SK-N-SH treated with all-trans-retinoic acid at 6 μM for 48 hours (cell line): Measurements from ENCODE around the gene LAMA3.

ENCODE experiments used
- ATAC-seq: fragments of 200-7000 bp; cut with Tn5 transposase; 3 replicates; pipeline ENCODE4 v1.9.1; 2020; ENCODE audit warnings: mild to moderate bottlenecking, moderate library complexity
- ARNTL ChIP-seq: fragments of 450-650 bp; formaldehyde crosslinking; IDR thresholded peaks from 2 replicates; pipeline ENCODE4 v1.5.0; 2020; ENCODE audit warnings: low read depth, mild to moderate bottlenecking, moderate library complexity, borderline replicate concordance
- BACH2 ChIP-seq: fragments of 250-450 bp; sonication (Bioruptor Pico); IDR thresholded peaks from 2 replicates; pipeline ENCODE4 v1.9.0; 2021; ENCODE audit warnings: mild to moderate bottlenecking, borderline replicate concordance
- CSDC2 ChIP-seq: fragments of 250-450 bp; sonication (Bioruptor Pico); IDR thresholded peaks from 2 replicates; pipeline ENCODE4 v1.5.0; 2020; ENCODE audit warnings: mild to moderate bottlenecking, moderate library complexity
- GLIS3 ChIP-seq: fragments of 250-450 bp; sonication (Bioruptor Pico); IDR thresholded peaks from 2 replicates; pipeline ENCODE4 v1.5.0; 2020; ENCODE audit warnings: mild to moderate bottlenecking, moderate library complexity
- ISL1 ChIP-seq: fragments of 250-450 bp; sonication (Bioruptor Pico); IDR thresholded peaks from 2 replicates; pipeline ENCODE4 v2.1.2; 2022; ENCODE audit warnings: mild to moderate bottlenecking, moderate library complexity
- OSR1 ChIP-seq: fragments of 250-450 bp; sonication (Bioruptor Pico); IDR thresholded peaks from 2 replicates; pipeline ENCODE4 v1.8.0; 2022; ENCODE audit warnings: moderate library complexity, mild to moderate bottlenecking, inconsistent platforms
- RARB ChIP-seq: fragments of 250-450 bp; sonication (Bioruptor Pico); IDR thresholded peaks from 2 replicates; pipeline ENCODE4 v1.8.0; 2021; ENCODE audit warnings: mild to moderate bottlenecking, moderate library complexity
- SNAI2 ChIP-seq: fragments of 250-450 bp; sonication (Bioruptor Pico); IDR thresholded peaks from 2 replicates; pipeline ENCODE4 v1.5.0; 2020; ENCODE audit warnings: mild to moderate bottlenecking, moderate library complexity
- TCF4 ChIP-seq: fragments of 250-450 bp; sonication (Bioruptor Pico); IDR thresholded peaks from 2 replicates; pipeline ENCODE4 v1.8.0; 2021; ENCODE audit warnings: mild to moderate bottlenecking, moderate library complexity, borderline replicate concordance
- TOX ChIP-seq: fragments of 250-450 bp; sonication (Bioruptor Pico); IDR thresholded peaks from 2 replicates; pipeline ENCODE4 v1.8.0; 2021; ENCODE audit warnings: mild to moderate bottlenecking, moderate library complexity, borderline replicate concordance
- ZC3H10 ChIP-seq: fragments of 250-450 bp; sonication (Bioruptor Pico); IDR thresholded peaks from 2 replicates; pipeline ENCODE4 v1.5.1; 2021; ENCODE audit warnings: mild to moderate bottlenecking, moderate library complexity
- ZFP3 ChIP-seq: fragments of 250-450 bp; sonication (Bioruptor Pico); IDR thresholded peaks from 2 replicates; pipeline ENCODE4 v1.5.0; 2020; ENCODE audit warnings: mild to moderate bottlenecking, moderate library complexity
- ZFP30 ChIP-seq: fragments of 450-650 bp; formaldehyde crosslinking; IDR thresholded peaks from 2 replicates; pipeline ENCODE4 v1.5.0; 2022; ENCODE audit warnings: mild to moderate bottlenecking, moderate library complexity
- ZNF565 ChIP-seq: fragments of 450-650 bp; formaldehyde crosslinking; conservative IDR thresholded peaks from 2 replicates; pipeline ENCODE4 v1.5.0; 2020; ENCODE audit warnings: low read depth, mild to moderate bottlenecking, moderate library complexity
- ZNF8 ChIP-seq: fragments of 450-650 bp; formaldehyde crosslinking; IDR thresholded peaks from 2 replicates; pipeline ENCODE4 v1.5.0; 2020; ENCODE audit warnings: mild to moderate bottlenecking, moderate library complexity
- TF ChIP-seq, protein P1 (sequence below): fragments of 250-450 bp; sonication (Bioruptor Pico); IDR thresholded peaks from 2 replicates; pipeline ENCODE4 v1.8.0; 2021; ENCODE audit warnings: low read depth, mild to moderate bottlenecking, moderate library complexity, borderline replicate concordance
- TF ChIP-seq, protein P2 (sequence below): fragments of 250-450 bp; sonication (Bioruptor Pico); IDR thresholded peaks from 2 replicates; pipeline ENCODE4 v1.5.1; 2020; ENCODE audit warnings: low read depth, mild to moderate bottlenecking, moderate library complexity
- TF ChIP-seq, protein P3 (sequence below): fragments of 250-450 bp; sonication (Bioruptor Pico); IDR thresholded peaks from 2 replicates; pipeline ENCODE4 v1.5.1; 2021; ENCODE audit warnings: mild to moderate bottlenecking, moderate library complexity
- TF ChIP-seq, protein P4 (sequence below): fragments of 250-450 bp; sonication (Bioruptor Pico); IDR thresholded peaks from 2 replicates; pipeline ENCODE4 v1.8.0; 2020; ENCODE audit warnings: mild to moderate bottlenecking, moderate library complexity, borderline replicate concordance
- TF ChIP-seq, protein P5 (sequence below): fragments of 250-450 bp; sonication (Bioruptor Pico); IDR thresholded peaks from 2 replicates; pipeline ENCODE4 v1.5.0; 2020; ENCODE audit warnings: mild to moderate bottlenecking, moderate library complexity

Gene LAMA3

DNA sequence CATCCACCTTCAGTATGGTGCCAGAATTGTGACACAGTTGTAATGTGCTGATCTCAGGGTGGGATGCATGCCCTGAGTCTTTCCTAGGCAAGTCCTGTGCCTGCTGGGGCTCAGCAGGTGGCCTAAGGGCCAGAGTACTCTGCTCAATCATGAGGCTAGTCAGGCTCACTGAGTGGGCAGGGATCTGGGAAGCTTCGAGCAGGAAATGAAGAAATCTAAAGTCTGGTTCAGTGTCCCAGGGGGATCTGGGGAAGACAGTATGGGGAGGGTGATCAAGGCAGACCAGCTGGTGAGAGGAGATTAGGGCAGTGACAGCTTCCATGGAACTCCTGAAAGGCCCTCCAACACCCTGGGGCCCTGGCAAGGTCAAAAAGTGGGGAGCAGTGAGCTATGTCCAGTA lies 17.7 kb upstream of the LAMA3 start:
- TF ChIP-seq ARNTL (CRISPR knock-in tag) (no peak), ZFP30 (CRISPR knock-in tag) (no peak), RARB (CRISPR knock-in tag) (no peak), TOX (CRISPR knock-in tag) (no peak), ZNF565 (CRISPR knock-in tag) (no peak), ZNF8 (CRISPR knock-in tag) (no peak), CSDC2 (CRISPR knock-in tag) (no peak), GLIS3 (no peak), BACH2 (no peak), ISL1 (no peak)
- TF ChIP-seq, protein P1, sequence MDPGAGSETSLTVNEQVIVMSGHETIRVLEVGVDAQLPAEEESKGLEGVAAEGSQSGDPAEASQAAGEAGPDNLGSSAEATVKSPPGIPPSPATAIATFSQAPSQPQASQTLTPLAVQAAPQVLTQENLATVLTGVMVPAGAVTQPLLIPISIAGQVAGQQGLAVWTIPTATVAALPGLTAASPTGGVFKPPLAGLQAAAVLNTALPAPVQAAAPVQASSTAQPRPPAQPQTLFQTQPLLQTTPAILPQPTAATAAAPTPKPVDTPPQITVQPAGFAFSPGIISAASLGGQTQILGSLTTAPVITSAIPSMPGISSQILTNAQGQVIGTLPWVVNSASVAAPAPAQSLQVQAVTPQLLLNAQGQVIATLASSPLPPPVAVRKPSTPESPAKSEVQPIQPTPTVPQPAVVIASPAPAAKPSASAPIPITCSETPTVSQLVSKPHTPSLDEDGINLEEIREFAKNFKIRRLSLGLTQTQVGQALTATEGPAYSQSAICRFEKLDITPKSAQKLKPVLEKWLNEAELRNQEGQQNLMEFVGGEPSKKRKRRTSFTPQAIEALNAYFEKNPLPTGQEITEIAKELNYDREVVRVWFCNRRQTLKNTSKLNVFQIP (CRISPR knock-in tag): no peak
- TF ChIP-seq, protein P2, sequence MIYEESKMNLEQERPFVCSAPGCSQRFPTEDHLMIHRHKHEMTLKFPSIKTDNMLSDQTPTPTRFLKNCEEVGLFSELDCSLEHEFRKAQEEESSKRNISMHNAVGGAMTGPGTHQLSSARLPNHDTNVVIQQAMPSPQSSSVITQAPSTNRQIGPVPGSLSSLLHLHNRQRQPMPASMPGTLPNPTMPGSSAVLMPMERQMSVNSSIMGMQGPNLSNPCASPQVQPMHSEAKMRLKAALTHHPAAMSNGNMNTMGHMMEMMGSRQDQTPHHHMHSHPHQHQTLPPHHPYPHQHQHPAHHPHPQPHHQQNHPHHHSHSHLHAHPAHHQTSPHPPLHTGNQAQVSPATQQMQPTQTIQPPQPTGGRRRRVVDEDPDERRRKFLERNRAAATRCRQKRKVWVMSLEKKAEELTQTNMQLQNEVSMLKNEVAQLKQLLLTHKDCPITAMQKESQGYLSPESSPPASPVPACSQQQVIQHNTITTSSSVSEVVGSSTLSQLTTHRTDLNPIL: no peak
- ATAC-seq: no peak

DNA sequence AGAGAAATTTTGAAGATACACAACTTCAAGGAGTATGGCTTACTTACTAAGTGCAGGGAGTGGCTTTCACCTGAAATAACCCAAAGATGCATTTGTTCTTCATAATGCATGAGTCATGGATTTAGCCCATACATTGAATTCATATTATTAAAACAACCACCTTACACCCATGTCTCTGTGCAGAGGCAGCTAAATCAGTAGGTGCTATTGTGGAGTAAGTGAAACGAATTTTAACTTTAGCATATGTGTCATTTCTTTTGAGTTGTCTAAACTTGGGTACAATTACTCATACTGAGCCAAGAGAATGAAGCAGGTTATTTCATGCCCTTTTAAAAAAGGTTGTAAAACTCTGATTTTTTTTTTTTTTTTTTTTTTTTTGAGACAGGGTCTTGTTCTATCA lies 15.5 kb upstream of the LAMA3 start:
- TF ChIP-seq ZC3H10: no peak
- TF ChIP-seq ZNF8 (CRISPR knock-in tag): no peak
- no peak for TF ChIP-seq ZNF565 (CRISPR knock-in tag)
- TF ChIP-seq BACH2: no peak
- ATAC-seq: no peak

DNA sequence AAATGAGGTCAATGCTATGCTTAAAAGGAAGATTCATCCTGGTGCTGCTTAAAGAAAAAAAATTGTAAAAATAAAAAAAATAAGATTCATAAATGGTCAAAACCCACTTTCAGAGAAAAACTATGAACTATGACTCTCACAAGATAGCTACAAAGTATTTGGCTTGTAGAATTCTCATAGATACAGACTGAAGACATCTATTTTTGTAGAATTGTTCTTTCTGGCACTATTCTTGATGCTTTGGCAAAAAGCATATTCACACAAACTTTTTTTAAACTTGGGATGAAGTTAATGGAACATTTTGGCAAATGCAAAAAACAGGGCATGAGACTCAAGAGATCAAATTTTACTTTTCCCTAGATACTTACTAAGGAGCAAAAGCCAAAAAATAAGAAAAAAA lies 14.0 kb upstream of the LAMA3 start:
- ATAC-seq: no peak
- TF ChIP-seq, protein P3, sequence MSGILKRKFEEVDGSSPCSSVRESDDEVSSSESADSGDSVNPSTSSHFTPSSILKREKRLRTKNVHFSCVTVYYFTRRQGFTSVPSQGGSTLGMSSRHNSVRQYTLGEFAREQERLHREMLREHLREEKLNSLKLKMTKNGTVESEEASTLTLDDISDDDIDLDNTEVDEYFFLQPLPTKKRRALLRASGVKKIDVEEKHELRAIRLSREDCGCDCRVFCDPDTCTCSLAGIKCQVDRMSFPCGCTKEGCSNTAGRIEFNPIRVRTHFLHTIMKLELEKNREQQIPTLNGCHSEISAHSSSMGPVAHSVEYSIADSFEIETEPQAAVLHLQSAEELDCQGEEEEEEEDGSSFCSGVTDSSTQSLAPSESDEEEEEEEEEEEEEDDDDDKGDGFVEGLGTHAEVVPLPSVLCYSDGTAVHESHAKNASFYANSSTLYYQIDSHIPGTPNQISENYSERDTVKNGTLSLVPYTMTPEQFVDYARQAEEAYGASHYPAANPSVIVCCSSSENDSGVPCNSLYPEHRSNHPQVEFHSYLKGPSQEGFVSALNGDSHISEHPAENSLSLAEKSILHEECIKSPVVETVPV (CRISPR knock-in tag): no peak
- TF ChIP-seq, protein P2: no peak
- TF ChIP-seq OSR1 (CRISPR knock-in tag): no peak
- TF ChIP-seq, protein P4, sequence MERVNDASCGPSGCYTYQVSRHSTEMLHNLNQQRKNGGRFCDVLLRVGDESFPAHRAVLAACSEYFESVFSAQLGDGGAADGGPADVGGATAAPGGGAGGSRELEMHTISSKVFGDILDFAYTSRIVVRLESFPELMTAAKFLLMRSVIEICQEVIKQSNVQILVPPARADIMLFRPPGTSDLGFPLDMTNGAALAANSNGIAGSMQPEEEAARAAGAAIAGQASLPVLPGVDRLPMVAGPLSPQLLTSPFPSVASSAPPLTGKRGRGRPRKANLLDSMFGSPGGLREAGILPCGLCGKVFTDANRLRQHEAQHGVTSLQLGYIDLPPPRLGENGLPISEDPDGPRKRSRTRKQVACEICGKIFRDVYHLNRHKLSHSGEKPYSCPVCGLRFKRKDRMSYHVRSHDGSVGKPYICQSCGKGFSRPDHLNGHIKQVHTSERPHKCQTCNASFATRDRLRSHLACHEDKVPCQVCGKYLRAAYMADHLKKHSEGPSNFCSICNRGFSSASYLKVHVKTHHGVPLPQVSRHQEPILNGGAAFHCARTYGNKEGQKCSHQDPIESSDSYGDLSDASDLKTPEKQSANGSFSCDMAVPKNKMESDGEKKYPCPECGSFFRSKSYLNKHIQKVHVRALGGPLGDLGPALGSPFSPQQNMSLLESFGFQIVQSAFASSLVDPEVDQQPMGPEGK: no peak
- TF ChIP-seq, protein P1 (CRISPR knock-in tag): no peak
- TF ChIP-seq SNAI2 (CRISPR knock-in tag): no peak
- no peak for TF ChIP-seq ISL1
- no peak for TF ChIP-seq RARB (CRISPR knock-in tag)
- TF ChIP-seq, all 23 proteins: peak for 0

DNA sequence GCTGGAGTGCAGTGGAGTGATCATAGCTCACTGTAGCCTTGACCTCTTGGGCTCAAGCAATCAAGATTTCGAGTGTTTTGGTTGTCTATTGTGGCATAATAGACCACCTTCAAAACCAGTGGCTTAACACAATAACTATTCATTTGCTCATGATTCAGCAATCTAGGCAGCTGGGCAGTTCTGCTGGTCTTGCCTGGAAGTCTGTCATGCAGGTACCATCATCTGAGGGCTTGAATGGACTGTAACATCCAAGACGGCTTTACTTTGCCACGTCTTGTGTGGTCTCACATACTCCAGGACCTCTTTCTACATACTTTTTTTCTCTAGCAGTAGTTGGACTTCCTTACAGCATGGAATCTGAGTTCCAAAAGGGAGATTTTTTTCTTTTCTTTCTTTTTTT lies 13.4 kb upstream of the LAMA3 start:
- ATAC-seq: no peak
- no peak for TF ChIP-seq ZFP3 (CRISPR knock-in tag)
- TF ChIP-seq TCF4 (CRISPR knock-in tag): no peak
- TF ChIP-seq BACH2: no peak
- no peak for TF ChIP-seq TOX (CRISPR knock-in tag)
- no peak for TF ChIP-seq CSDC2 (CRISPR knock-in tag)
- TF ChIP-seq, protein P4: no peak
- no peak for TF ChIP-seq ZFP30 (CRISPR knock-in tag)
- TF ChIP-seq GLIS3: no peak
- TF ChIP-seq ARNTL (CRISPR knock-in tag): no peak
- TF ChIP-seq RARB (CRISPR knock-in tag): no peak
- TF ChIP-seq SNAI2 (CRISPR knock-in tag): no peak
- no peak for TF ChIP-seq ISL1
- TF ChIP-seq, protein P5, sequence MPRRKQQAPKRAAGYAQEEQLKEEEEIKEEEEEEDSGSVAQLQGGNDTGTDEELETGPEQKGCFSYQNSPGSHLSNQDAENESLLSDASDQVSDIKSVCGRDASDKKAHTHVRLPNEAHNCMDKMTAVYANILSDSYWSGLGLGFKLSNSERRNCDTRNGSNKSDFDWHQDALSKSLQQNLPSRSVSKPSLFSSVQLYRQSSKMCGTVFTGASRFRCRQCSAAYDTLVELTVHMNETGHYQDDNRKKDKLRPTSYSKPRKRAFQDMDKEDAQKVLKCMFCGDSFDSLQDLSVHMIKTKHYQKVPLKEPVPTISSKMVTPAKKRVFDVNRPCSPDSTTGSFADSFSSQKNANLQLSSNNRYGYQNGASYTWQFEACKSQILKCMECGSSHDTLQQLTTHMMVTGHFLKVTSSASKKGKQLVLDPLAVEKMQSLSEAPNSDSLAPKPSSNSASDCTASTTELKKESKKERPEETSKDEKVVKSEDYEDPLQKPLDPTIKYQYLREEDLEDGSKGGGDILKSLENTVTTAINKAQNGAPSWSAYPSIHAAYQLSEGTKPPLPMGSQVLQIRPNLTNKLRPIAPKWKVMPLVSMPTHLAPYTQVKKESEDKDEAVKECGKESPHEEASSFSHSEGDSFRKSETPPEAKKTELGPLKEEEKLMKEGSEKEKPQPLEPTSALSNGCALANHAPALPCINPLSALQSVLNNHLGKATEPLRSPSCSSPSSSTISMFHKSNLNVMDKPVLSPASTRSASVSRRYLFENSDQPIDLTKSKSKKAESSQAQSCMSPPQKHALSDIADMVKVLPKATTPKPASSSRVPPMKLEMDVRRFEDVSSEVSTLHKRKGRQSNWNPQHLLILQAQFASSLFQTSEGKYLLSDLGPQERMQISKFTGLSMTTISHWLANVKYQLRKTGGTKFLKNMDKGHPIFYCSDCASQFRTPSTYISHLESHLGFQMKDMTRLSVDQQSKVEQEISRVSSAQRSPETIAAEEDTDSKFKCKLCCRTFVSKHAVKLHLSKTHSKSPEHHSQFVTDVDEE: no peak
